GM18858 (cell line): ENCODE measurements around the gene SLC47A2.
"Not testable (repeated sequence)": the region's sequence is repeated elsewhere in the genome, so short reads cannot be mapped to it uniquely, and the experiment has no call there.

Experiments
- ATAC-seq: cut with Tn5 transposase; IDR thresholded peaks from one replicate; pipeline ENCODE4 v1.9.1; 2021; ENCODE audit not compliant: unreplicated experiment

SLC47A2 gene

DNA sequence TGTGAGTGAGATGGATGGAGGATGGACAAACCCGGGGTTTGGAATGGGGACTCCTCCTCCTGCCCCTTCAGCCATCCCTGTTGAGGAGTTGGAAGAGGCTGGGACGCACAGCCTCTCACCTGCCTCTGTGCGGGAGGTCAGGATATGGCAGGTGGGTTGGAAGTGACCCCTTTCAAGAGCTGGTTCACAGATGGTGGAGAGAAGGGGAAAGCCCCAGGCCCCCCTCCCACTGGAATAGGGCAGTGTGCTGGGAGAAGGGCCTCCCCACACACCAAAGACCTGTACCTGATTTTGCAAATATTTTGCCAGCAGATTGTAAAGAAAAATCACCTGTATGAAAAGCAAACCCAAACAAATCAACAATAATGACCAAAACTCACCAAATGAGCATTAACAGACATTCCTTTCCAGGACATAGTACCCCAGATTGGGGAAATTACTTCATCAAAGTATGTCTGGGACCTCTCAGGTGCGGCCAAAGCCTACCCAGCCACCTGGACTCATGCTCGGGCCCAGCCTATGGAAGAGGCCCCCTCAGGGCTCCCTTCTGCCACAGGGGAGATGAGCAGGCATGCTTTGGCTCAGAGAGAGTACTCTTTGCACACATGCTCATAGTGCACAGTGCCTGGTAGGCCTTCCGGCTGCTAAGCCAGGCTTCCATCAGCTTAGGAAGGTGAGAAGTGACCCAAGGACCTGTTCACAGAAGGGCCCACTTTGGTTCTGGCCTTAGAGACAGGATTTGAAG is 7.8 kb downstream of the SLC47A2 start:
- ATAC-seq: no peak

DNA sequence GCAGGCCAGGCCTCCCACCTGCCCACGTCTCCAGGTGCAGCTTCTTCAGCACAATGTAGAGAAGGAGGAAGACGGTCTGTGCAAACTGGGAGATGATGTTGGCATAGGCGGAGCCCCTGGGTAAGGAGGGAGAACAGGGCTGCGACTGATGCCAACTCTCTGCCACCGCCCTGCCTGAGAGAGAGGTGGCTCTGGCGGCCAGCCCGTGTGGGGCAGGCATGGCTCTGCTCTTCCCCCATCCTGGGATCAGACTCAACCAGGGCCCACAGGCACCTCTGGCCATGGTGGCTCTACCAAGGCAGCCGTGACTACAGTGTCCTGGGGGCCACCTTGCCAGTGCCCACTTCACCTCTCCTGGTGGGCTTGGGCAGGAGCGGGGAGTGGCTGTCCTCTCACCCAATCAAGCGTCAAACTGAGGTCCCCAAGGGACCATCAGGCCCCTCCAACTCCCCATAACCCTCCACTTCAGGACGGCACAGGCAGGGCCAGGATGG is 8.6 kb downstream of the SLC47A2 start:
- no peak for ATAC-seq

DNA sequence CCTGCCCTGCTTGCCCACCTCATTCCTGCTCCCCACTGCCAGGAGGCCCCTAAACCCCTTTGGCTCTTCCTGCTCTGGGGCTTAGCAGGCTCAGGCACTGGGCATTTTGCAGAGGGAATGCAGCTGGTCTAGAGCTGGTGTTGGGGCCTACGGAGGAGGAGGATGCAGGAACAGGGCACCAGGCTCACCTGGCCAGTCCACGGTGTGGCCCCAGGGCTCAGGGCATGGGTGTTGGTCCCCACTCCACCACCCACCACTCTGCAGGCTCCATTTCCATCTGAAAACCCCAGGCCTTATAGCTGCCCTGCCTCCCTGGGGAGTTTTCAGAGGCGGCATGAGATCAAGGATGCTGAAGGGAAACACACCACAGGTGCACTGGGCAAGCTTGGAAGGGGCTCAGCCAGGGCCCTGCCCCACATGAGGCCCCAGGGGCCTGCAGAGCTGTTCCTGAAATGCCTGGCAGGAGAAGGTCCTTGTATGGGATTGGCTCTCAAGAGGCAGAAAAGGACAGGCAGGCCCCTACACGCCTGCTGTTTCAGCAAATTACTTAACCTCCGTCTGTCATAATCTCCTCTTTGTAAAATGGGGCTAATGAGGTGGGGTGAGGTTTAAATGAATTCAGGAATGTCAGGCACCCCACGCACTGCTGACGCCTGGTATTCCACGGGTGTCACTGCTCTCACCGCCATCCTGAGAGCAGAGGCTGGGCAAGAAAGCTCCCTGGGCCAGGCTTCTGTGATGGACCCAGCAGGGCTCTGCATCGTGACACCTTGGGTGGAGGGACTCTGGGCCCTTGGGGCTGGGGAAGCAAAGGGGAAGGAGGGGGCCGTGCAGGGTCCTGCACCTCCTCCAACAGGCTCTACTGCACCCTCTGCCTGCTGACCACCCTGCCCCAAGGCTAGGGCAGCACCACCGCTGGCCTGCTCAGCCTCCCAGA is 9.3 kb downstream of the SLC47A2 start:
- no peak for ATAC-seq

DNA sequence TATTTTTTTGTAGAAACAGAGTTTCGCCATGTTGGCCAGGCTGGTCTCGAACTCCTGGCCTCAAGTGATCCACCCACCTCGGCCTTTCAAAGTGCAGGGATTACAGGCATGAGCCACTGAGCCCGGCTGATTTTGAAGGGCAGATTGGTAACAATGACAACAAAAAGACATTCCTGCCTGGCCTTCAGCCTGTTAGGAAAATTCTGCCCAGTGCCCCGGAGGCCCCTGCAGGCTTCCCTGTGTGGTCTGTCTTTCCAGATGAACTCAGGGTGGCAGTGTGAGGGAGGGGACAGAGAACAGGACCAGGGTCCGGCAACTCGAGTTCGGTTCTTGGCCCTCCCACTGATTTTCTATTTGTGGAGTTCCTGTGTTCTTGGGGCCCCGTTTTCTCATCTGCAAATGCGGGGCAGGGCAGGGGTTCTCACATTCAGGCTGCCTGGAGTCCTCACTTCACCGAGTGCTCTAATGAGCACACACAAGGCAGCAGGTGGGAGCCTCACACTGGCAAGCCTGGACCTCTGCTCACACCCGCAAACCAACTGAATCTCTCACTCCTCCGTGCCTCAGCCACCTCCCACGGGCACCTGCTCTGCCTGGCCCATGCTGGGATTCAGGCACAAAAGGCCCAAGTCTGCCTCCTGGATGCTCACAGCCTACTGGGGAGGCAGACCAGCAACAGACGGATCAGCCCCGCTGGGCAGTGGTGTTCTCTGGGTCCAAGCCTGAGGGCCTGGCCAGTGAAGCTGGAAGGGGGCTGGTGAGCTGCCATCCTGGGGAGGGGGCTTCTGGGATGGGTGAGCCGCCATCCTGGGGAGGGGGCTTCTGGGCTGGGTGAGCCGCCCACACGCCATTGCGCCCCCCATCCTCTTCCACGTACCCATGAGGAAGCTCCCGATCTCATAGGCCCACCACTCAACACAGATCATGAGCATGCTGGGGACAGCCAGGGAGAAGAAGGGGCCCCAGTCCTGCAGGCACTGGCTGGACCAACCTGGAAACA is 10.3 kb downstream of the SLC47A2 start:
- ATAC-seq: no peak

DNA sequence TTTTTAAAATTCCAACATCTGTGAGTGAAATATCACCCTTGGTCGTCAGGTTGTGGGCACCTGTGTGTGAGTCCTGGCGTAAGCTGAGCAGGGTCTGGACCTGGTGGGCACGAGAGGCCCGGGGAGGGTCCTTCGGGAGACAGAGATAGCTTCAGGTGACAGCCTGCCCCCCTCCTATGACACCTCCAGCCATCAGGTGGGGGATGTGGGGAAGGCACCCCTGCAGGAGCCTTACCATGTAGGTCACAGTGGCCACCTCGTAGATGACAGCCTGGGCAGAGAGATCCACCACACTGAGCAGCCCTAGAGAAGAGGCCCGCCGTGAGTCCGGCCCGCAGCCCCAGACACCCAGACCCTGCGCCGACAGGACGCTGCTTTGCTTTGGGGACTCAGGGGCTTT is 11.2 kb downstream of the SLC47A2 start:
- no peak for ATAC-seq

DNA sequence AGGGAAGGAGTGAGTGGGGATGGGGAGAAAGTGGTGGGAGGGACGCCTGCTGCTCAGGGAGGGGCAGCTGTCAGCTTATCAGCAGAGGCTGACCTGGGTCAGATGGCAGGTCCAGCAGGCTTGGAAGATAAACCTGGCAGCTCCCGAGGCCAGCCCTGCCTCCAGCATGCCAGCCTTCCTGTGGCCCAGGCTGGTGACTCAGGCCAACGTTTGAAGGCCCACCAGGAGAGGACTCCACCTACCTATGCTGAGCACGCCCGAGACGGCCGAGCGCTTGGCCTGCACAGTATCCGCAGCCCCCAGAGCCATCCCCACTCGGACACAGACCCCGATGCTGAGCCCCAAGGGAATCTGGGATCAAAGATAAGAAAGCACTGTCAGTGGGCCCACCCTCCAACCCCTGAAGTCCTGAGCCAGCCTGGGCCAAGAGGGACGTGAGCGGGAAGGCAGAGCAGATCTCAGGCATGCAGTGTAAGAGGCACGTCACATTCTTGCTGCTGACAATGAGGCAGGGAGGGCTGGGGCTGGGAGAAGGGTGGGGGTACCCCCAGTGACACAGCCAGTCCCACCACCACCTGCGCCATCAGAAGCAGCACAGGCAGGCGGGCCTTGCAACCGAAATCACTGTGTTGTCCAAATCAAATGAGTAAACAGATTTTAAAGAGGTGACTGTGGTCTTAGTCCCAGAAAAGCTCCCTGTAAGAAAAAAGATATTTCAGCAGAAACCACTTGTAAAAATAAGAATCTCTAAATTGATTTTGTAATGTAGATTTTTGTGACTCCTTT is 12.4 kb downstream of the SLC47A2 start:
- ATAC-seq: no peak

DNA sequence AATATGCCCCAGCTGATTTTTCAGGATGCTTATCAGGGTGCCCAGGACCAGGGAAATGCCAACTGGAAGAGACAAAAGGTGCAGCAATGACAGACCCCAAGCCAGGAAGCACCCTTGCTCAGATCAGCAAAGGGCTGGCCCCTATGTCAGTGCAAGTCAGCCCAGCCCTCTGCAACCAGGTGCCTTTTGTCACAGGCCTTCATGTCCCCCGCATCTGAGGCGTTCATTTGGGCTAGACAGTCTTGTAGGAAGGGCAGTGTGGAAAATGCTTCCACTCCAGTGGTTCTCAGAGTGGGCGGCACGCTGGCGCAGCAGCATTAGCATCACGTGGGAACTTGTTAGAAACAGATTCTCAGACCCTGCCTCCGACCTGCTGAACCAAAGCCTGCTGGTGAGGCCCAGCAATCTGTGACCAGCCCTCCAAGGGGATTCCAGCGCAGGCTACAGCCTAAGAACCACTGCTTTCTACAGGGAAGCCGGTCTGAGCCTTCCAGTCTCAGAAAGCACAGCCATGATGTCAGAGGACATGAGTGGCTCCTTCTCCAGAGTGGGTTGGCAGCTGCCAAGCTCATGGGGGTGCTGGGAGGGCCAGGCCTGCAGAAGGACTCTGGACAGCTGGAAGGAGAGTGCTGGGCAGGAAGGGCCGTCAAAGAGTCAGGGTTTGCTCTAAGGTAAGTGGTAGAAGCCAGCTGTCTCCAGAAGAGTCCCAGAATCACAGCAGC is 13.1 kb downstream of the SLC47A2 start:
- no peak for ATAC-seq

DNA sequence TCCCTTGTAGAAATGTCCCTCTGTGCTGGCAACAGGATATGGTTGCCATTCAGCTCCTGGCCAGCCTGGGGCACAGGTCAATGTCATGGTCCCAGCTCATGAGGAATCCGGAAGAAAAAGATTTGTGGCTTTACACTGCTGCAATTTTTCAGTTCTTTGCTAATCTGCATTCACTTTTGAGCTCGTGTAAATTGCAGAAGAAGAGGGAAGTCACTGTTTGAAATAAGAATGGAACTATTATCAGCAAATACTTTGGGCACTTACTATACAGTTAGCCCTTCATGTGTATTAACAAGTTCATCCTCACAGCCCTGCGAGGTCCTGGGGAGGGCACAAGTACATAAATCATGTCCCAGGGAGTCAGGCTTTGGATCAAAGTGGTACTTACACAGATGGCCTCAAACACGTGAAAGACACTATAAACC is 14.2 kb downstream of the SLC47A2 start:
- ATAC-seq: no peak

DNA sequence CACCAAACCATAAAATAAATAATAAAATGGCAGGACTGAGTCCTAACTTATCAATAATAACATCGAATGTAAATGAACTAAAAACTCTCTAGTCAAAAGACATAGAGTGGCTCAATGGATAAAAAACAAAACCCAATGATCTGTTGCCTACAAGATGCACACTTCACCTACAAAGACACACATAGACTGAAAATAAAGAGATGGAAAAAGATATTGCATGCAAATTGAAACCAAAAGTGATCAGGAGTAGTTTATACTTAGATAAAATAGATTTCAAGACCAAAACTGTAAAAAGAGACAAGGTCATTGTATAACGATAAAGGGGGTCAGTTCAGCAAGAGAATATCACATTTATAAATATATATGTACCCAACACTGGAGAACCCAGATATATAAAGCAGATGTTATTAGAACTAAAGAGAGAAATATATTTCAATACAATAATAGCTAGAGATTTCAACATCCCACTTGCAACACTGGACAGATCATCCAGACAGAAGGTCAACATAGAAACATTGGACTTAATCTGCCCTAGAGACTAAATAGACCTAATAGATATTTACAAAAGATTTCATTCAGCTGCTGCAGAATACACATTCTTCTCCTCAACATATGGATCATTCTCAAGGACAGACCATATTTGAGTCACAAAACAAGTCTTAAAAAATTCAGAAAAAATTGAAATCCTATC is 29.8 kb downstream of the SLC47A2 start:
- ATAC-seq: no peak

DNA sequence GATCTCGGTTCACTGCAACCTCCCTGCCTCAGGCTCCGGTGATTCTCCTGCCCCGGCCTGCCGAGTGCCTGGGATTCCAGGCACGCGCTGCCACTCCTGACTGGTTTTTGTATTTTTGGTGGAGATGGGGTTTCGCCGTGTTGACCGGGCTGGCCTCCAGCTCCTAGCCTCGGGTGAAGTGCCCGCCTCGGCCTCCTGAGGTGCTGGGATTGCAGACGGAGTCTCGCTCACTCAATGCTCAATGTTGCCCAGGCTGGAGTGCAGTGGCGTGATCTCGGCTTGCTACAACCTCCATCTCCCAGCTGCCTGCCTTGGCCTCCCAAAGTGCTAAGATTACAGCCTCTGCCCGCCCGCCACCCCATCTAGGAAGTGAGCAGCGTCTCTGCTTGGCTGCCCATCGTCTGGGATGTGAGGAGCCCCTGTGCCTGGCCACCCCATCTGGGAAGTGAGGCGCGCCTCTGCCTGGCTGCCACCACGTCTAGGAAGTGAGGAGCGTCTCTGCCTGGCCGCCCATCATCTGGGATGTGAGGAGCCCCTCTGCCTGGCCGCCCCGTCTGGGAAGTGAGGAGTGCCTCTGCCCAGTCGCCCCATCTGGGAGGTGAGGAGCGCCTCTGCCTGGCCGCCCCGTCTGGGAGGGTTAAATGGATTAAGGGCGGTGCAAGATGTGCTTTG is 31.3 kb downstream of the SLC47A2 start:
- ATAC-seq: not testable (repeated sequence)

DNA sequence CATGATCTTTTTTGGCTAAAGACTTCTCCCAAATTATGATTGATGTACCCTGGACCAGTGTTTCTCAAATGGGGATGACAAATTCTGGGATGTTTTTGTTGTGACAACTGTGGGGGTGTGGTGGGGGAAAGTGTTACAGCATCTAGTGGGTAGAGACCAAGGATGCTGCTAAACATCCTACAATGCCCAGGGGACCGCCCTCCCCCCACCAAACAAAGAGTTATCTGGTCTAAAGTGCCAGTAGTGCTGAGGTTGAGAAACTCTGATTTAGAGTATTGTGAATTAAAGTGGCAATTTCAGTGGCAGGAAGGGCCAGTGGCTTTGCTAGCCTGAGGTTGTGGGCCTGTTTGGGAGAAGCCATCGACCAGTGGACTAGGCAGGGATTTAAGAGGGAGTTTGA is 33.3 kb downstream of the SLC47A2 start:
- ATAC-seq: no peak

DNA sequence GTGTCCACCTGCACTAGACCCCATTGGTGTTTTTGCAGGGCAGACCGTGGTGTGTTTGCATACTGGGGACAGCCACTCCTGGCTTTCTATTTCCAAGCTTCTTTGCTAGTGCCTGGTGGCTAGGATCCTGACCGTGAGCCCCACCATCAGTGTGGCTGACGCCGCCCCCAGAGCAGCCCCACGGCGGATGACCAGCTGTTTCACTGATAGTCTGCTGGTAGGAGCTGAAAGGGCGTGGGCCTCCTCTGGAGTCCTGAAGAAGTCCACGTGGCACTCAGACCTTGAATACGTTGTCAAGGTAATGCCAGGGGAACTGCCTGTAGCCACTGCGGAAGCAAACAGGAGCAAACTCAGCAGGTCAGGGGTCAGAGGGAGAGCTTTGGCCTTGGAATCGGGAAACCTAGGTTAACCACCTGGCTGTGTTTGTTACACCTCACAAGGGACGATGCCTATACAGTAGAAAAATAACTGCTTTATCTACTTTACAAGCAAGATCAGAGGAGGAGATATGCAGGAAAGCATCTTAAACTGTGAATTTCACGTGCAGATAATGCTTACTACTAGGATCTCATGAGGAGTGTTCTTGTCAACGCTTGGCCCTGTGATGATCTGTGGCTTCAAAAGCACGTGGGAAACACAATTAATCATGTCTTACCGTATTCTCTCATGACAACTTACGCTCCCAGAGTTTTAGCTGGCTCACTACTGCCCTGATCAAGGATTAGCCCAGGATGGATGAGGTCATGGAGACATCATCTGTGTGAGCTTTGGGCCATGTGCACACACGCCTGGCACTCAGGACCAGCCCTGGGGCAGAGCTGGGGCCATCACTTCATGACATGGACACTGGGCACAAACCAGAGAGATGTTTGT is 37.6 kb downstream of the SLC47A2 start:
- ATAC-seq: no peak

DNA sequence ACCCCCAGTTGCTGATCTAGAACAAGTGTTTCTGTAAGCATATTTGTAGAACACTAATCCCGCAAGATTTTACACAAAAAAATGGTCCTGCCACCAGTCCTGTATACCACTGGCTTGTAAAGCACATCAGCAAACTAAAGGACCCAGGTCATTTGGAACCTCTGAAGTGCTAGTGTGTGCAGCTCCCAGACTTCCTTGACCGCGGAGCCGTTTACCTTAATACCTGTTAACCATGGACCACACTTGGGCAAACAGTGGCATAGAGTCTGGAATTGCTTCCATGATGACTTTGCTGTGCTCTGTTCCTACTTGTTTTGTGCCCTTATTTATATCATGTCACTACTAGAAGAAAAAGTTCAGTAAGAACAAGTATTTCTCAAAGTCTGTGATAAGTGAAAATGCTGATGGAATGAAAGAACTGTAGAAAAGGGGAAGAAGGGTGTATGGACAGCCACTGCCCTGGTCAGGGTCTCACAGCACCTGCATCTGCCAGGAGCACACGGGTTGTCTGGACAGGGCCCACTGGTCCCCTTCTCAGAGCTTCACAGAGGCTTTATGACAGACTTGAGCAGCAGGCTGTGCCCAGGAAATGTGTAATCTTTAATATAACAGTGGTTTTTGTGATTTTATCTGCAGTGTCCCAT is 38.5 kb downstream of the SLC47A2 start:
- ATAC-seq: no peak

DNA sequence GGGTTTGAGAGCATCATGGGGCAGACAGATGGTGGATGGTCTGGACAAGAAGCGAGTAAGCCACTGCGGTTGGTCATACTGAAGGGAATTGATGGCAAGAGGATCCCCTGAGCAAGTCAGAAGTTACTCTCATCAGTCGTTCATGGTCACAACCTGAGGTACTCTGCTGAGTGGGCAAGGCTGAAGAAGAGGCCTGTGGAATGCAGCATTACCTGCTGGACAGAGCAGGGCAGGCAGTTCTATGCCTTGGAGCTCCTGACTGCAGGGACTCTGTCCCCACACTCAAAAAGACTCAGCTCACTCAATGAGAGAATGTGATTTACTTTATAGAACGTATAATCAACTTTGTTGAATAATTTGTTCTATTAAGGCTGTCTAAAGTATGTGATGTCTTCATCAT is 39.5 kb downstream of the SLC47A2 start:
- ATAC-seq: no peak

DNA sequence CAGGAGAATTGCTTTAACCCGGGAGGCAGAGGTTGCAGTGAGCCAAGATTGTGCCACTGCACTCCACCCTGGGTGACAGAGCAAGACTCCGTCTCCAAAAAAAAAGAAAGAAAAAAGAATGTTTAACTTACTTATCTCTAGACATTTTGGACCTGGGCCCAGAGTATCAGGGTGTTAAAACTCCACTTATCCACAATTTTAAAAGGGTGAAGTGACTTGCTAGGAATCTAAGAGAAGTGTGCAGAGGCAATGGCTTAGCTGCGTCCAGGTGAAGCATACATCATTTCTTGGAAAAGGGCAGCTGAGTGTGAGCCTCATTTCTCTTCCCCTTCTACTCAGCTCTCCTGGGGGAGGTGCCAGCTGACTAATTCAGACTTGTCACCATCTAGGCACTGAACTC is 42.8 kb downstream of the SLC47A2 start:
- ATAC-seq: no peak

DNA sequence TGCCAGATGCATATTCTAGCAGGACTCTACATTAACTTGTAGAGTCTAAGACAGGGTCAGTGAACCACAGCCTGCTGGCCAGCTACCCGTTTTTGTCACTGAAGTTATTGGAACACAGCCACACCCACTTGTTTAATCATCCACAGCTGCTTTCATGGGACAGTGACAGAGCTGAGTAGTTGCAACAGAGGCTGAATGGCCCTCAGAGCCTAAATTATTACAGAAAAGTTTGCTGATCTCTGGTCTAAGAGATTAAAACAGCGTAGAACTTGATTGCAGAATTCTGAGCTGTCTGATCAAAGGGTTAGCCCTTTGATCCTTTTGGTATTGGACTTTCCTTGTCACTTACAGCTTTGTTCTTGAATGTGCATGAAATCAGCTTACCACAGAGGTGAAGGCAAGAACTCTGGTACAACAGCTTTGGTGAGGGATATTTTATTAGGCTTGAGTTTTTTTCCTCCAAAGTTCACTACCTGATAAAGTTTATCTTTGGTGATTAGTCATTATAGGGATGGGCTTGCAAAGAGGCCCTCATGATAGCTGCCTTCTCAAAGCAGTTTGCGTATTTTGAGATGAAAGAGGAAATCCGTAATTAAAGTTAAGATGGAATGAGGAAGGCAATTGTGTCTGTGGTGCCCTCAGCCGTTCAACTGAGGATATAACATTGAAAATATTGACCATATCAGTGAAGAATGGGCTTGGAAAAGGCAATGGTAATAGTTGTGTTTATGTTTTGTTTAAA is 44.2 kb downstream of the SLC47A2 start:
- no peak for ATAC-seq
